ENCODE data around the gene PDCD5.
"Not testable (repeated sequence)": the region's sequence is repeated elsewhere in the genome, so short reads cannot be mapped to it uniquely, and the experiment has no call there.

The PDCD5 gene

GRCh38 chr19:32576790-32577189 is 4.2 kb upstream of the PDCD5 start:
- in situ Hi-C loops (cut with MboI; ENCODE audit: low sequenced_read_pairs) = no loop called here

GRCh38 chr19:32580353-32580900 is 563 bp upstream of the PDCD5 start:
- in situ Hi-C loops (cut with MboI; ENCODE audit: low sequenced_read_pairs) = no loop called here

GRCh38 chr19:32581705-32582179 is 752 bp downstream of the PDCD5 start:
- in situ Hi-C loops (cut with MboI; ENCODE audit: low sequenced_read_pairs) = no loop called here

- in situ Hi-C loops (cut with MboI; ENCODE audit: low sequenced_read_pairs) = not testable (repeated sequence)
These were observed 6.9 kb downstream of the PDCD5 start for GRCh38 chr19:32587747-32588504.

GRCh38 chr19:32594021-32594420 is 13.0 kb downstream of the PDCD5 start:
- in situ Hi-C loops (cut with MboI; ENCODE audit: low sequenced_read_pairs) = no loop called here

GRCh38 chr19:32595491-32595890 is 14.5 kb downstream of the PDCD5 start:
- in situ Hi-C loops (cut with MboI; ENCODE audit: low sequenced_read_pairs) = no loop called here

GRCh38 chr19:32598022-32598421 is 17.0 kb downstream of the PDCD5 start:
- in situ Hi-C loops (cut with MboI; ENCODE audit: low sequenced_read_pairs) = no loop called here

GRCh38 chr19:32599258-32599657 is 18.3 kb downstream of the PDCD5 start:
- in situ Hi-C loops (cut with MboI; ENCODE audit: low sequenced_read_pairs) = no loop called here

GRCh38 chr19:32599736-32600157 is 18.8 kb downstream of the PDCD5 start:
- in situ Hi-C loops (cut with MboI; ENCODE audit: low sequenced_read_pairs) = no loop called here

- in situ Hi-C loops (cut with MboI; ENCODE audit: low sequenced_read_pairs) = no loop called here
These were observed 23.0 kb downstream of the PDCD5 start for GRCh38 chr19:32603961-32604360.

GRCh38 chr19:32605544-32605943 is 24.6 kb downstream of the PDCD5 start:
- in situ Hi-C loops (cut with MboI; ENCODE audit: low sequenced_read_pairs) = no loop called here

- in situ Hi-C loops (cut with MboI; ENCODE audit: low sequenced_read_pairs) = no loop called here
These were observed 25.3 kb downstream of the PDCD5 start for GRCh38 chr19:32606289-32606688.

- in situ Hi-C loops (cut with MboI; ENCODE audit: low sequenced_read_pairs) = no loop called here
These were observed 26.5 kb downstream of the PDCD5 start for GRCh38 chr19:32607479-32607878.

GRCh38 chr19:32611161-32611560 is 30.2 kb downstream of the PDCD5 start:
- in situ Hi-C loops (cut with MboI; ENCODE audit: low sequenced_read_pairs) = no loop called here

GRCh38 chr19:32613008-32613407 is 32.0 kb downstream of the PDCD5 start:
- in situ Hi-C loops (cut with MboI; ENCODE audit: low sequenced_read_pairs) = no loop called here

GRCh38 chr19:32614916-32615315 is 33.9 kb downstream of the PDCD5 start:
- in situ Hi-C loops (cut with MboI; ENCODE audit: low sequenced_read_pairs) = no loop called here

- in situ Hi-C loops (cut with MboI; ENCODE audit: low sequenced_read_pairs) = no loop called here
These were observed 34.6 kb downstream of the PDCD5 start for GRCh38 chr19:32615569-32615968.

GRCh38 chr19:32619051-32619685 is 38.2 kb downstream of the PDCD5 start:
- in situ Hi-C loops (cut with MboI; ENCODE audit: low sequenced_read_pairs) = no loop called here

- in situ Hi-C loops (cut with MboI; ENCODE audit: low sequenced_read_pairs) = no loop called here
These were observed 41.0 kb downstream of the PDCD5 start for GRCh38 chr19:32622002-32622401.

- in situ Hi-C loops (cut with MboI; ENCODE audit: low sequenced_read_pairs) = no loop called here
These were observed 43.4 kb downstream of the PDCD5 start for GRCh38 chr19:32624410-32624809.

GRCh38 chr19:32626969-32627368 is 46.0 kb downstream of the PDCD5 start:
- in situ Hi-C loops (cut with MboI; ENCODE audit: low sequenced_read_pairs) = no loop called here

- in situ Hi-C loops (cut with MboI; ENCODE audit: low sequenced_read_pairs) = no loop called here
These were observed 46.8 kb downstream of the PDCD5 start for GRCh38 chr19:32627714-32628270.
